Endometrial microvascular endothelial cells (primary cell): ENCODE results near the gene SERF1B. TPM values are rescaled to one million over a fixed set of nuclear protein-coding genes. Genes with fewer than 3 reads are reported as not detected.
"Not testable (repeated sequence)": the region's sequence is repeated elsewhere in the genome, so short reads cannot be mapped to it uniquely, and the experiment has no call there.

ENCODE experiments used
- in situ Hi-C: cut with HindIII; loops from 2 replicates; pipeline ENCODE4 v1.10.0; 2017; ENCODE audit warnings: low sequenced_read_pairs, low pct_unique_long_range_greater_than_20kb; ENCODE audit errors: inconsistent ontology term
- total RNA-seq: library from RNA; depleted of rRNA; stranded (reverse); fragments of >200 nt; gene quantifications from one replicate; pipeline ENCODE4 v1.2.3, GENCODE V29; 2015; ENCODE audit errors: inconsistent ontology term

Gene SERF1B
- total RNA-seq: 20.4 TPM

DNA sequence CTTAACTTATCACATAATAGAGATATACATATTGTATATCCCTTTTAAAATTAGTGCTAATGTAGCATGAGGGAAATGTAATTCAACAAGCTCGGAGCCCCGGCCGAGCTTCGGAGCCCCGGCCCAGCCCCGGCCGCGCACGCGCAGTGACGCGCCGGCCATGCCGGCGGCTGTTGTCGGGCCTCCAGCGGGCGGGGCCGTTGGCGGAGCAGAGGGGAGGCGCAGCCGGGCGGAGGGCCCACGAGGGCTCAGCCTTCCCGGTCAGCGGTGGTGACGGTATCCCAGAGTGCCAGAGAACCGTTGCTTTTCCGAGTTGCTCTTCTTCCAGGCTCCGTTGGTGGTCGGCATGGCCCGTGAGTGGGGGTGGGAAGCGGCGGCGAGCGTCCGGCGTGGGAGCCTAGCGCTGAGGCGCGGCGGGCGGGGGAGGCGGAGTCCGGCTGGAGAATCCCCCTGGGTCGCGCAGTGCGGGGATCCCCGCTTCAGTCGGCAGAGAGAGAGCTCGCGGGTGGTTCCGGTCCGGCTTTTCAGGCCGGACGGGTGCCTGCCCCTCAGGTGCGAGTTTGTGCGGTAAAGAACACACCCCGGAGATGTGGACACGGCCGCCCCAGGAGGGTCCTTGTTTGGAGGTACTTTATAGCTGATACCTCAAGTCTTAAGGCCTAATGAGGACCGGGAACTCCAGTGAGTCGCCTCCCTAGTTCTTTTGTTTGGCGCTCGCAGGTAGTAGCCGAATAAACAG lies at the start of gene SERF1B:
TSS of gene SERF1B (plus strand) at position 146 of the 739 bp plus-strand sequence. CDS start at position 347, 201 bp downstream.
- in situ Hi-C loops: not testable (repeated sequence)

DNA sequence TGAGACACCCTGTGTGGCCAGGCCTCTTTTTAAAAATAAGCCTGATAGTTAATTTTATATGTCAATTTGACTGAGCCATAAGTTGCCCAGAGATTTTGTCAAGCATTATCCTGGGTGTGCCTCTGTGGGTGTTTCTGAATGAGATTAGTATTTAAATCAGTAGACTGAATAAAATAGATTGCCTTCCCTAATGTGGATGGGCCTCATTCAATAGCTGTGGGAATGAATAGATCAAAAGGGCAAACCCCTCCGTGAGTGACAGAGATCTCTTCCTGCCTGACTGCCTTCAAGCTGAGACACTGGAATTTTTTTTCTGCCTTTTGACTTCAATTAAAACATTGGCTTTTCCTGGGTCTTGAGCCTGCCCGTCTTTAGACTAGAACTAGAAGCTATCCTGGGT lies 33.3 kb upstream of the SERF1B start:
- in situ Hi-C loops: not testable (repeated sequence)

DNA sequence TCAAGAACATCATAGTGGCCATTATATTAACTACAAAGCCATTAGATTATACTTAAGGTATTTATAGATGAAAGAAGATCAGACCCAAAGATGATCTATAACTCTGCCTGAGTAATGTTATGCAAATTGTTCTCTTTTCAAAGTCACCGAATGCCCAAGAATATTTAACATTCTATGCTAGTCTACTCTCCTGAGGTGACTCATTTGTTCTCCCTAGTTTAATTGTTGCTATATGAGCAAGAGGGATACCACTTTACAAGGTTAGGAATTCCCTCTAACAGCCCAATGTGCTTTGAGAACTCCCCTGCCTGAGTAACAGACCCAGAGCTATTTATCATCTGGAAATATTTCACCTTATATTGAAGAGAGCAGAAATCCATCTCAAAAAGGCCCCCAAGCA lies 29.5 kb upstream of the SERF1B start:
- in situ Hi-C loops: not testable (repeated sequence)

DNA sequence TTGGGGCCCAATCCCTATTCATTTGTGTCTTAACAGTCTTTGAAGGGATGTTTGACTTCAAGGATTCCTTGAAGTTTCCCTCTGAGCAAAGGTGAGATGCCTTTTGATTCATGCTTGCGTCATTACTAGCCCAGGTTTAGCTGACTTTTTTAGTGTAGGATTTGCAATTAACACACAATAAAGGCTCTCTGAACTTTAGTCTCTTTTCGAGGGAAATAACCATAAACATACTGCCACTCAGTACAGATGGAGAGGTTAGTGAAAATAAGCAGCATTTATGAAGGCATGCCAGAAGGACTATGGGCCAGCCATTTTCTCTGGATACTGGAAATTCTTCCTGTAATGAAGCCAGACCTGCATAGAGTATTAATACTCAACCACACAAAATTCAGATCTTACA lies 4.4 kb upstream of the SERF1B start:
- in situ Hi-C loops: not testable (repeated sequence)

DNA sequence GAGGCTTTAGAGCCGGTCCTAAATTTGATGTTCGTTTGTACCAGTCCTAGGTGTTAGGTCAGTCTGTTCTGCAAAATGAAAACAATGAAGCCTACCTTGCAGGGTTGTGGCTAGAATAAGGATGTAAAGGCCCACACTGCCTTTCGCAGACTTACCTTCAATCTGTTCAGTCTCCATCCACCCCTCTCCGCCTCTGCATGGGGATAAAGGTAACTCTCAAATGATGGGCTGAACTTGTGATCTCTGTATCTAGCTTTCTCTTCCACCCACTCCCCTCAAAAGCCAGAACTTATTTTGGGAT lies 744 bp downstream of the SERF1B start:
- in situ Hi-C loops: not testable (repeated sequence)

DNA sequence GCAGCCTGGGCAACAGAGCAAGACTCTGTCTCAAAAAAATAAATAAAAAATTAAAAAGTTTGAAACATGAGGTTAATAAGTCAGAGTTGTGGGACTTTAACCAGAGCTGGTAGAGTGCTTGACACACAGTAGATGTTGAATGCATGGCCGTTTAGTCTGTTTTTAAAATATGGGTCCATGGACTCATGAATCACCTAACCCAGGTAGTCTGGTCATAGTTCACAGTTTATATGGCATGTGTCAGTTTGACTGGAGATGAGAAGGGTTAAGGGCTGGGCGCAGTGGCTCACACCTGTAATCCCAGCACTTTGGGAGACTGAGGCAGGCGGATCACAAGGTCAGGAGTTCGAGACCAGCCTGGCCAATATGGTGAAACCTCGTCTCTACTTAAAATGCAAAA lies 6.2 kb downstream of the SERF1B start:
- in situ Hi-C loops: not testable (repeated sequence)

DNA sequence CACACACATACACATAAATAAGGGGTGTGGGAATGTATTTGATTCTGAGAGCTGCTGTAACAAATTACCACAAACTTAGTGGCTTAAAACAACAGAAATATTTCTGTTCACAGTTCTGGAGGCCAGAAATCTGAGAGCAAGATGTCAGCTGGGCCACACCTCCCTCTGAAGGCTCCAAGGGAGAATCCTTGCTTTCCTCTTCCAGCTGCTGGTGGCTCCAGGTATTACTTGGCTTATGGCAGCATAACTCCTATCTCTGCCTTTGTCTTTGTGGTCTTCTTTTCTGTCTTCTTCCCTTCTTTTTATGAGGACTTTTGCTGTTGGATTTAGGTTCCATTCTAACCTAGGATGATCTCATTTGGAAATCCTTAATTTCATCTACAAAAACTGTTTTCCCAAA lies 16.4 kb downstream of the SERF1B start:
- in situ Hi-C loops: not testable (repeated sequence)

DNA sequence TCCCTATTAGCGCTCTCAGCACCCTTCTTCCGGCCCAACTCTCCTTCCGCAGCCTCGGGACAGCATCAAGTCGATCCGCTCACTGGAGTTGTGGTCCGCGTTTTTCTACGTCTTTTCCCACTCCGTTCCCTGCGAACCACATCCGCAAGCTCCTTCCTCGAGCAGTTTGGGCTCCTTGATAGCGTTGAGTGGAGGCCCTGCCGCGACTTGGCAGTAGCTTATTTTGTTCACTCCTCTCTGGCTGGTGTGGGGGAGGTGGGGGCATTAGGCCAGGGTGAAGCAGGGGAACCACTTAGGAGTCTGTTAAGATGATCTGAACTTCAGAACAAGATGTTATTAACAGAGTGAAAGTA lies 24.7 kb downstream of the SERF1B start:
- in situ Hi-C loops: not testable (repeated sequence)

DNA sequence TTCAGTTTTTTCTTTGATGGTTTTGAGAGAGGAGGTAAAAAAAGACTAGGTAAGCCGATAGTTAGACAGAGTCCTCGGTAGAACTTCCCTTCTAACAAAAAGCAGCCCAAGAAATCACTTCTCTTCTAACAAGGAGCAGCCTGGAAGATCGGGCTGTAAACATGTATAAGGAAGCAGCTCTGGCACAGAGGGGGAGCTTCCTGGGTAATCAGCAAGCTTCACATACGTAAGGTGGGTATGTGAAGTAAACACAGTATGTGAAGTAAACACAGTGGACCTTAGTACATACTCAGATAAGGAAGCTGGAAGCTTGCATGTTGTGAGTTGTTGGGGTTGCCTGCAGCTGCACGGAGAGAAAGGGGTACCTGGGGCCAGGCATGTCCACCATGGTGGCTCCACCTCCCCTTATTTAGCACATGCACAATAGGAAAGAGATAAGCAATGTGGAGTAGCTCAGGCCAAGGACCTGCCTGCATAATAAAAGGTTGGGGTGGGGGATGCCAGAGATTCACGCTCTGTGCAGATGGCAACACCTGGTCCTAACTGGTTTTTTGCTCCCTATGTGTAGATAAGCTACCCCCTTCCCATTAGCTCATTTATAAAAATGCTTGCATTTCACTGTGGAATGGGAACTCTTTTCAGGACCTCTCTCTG lies 31.4 kb downstream of the SERF1B start:
- in situ Hi-C loops: not testable (repeated sequence)

DNA sequence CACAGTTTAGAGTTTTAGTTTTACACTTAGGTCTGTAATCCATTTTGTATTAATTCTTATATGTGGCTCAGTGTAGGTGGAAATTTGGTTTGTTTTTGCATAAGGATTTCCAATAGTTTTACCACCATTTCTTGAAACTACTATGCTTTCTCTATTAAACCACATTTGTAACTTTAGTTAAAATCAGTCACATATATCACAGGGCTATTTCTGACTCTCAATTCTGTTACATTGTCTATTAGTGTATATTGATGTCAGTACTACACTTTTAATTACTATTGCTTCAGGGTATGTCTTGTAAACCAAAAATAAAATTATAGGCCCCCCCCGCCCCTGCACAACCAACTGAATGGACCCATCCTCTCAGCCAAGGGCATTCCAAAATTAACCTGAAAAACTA lies 32.1 kb downstream of the SERF1B start:
- in situ Hi-C loops: not testable (repeated sequence)

DNA sequence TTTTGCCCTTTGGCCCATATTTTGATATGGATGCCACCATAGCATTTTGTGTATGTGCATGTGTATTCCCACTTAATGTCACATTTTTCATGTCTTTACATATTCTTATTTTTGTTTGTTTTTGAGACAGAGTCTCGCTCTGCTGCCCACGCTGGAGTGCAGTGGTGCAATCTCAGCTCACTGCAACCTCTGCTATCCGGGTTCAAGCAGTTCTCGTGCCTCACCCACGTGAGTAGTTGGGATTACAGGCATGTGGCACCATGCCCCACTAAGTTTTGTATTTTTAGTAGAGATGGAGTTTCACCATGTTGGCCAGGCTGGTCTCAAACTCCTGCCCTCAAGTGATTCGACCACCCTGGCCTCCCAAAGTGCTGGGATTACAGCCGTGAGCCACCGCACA lies 52.6 kb downstream of the SERF1B start:
- in situ Hi-C loops: not testable (repeated sequence)

DNA sequence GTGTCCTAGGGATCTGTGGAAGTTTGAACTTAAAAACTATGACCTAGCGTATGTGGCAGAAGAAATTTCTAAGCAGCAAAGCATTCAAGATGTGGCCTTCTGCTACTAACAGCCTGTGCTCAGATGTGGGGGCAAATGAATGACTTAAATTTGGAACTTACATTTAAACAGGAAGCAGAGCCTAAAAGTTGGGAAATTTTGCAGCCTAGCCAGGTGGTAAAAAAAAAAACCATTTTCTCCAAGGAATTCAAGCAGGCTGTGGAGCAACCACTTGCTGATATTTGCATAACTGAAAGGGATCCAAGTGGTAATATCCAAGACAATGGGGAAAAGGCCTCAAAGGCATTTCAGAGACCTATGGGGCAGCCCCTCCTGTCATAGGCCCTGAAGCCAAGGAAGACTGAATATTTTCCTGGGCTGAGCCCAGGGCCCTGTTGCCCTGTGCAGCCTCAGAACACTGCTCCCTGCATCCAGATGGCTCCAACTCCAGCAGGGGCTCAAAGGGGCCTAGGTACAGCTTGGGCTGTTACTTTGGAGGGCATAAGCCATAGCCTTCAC lies 63.9 kb downstream of the SERF1B start:
- in situ Hi-C loops: not testable (repeated sequence)

DNA sequence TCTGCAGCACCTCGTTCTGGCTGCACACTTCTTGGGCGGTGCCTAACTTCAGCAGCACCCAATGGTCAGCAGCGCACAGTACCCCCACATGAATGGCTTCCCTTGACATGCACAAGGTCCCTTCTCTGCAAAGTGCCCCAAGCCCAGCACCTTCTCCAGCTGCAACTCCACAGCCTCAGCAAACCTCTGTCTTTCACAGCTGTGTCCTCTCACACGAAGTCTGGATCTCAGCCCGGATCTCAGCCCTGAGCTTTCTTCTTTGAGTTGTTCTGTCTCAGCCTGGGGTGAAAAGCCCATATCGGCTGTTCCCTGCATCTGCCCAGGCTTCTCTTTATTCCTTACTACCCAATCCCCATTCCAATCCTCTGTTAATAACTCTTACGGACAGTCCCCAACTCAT lies 66.7 kb downstream of the SERF1B start:
- in situ Hi-C loops: not testable (repeated sequence)

Other genes with a start within 250 kb of the SERF1B start
- 25.6 TPM for gene SMN2, start 24.4 kb downstream of the SERF1B start, total RNA-seq